ENCODE measurements around the gene ZFP90. TPM values are rescaled to one million over a fixed set of nuclear protein-coding genes. Genes with fewer than 3 reads are reported as not detected.

The ZFP90 gene
- total and polyA plus RNA-seq, 11 donors, result 4.9 to 18.1 (median 11.0) TPM

DNA sequence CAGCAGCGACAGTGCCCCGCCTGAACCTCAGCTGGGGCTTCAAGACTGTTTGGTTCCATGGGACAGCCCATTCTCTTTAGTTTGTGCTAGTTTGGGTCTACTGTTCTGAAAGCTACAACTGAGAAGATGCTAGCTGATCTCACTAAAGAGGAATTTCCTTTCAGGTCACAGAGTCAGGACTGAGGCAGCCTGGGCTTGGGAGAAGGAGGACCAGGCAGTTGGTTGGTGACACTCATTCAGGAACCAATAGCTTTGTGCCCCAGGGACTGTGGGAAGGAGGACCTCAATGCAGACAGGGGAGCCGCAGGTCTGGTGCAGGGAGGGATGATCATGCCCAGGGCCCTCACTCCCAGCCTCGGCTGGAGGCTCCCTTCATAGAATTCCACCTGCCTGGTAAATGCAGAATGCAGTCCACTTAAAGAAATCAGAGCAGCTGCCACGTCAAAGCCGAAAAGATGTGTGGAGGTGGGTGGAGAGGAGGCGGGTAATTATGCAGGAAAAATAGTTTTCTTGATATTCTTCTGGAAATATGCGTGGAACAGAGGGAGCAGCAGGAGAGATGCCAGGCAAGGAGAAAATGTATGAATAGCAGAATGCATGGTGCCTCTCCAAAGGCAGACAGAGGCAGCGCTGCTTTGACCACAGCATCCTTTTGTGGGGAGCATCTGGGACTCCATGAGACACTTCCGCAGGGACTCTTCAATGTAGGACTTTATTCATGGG is 32.6 kb upstream of the ZFP90 start:
- DNase-seq, result no peak
- Histone ChIP-seq H3K36me3 (no peaks in the 10 kb centered on the region), H3K27ac (no peak overlapping the region), H3K4me3 (no peak overlapping the region), H3K4me1 (peaks cover 0 to 11% (median 2%) of the 10 kb centered on the region in 12 donors), H3K9me3 (no peaks in the 10 kb centered on the region), H3K27me3 (peaks cover 0 to 9% (median 0%) of the 10 kb centered on the region in 9 donors)
- TF ChIP-seq POLR2A (IDR thresholded peaks at IDR 0.05), result no peak
- TF ChIP-seq CTCF (IDR thresholded peaks at IDR 0.05), result no peak
- WGBS, 4 donors, result 67 to 75% (median 71%) methylated on average over 10 of the region's 10 CpGs
- no peak for ATAC-seq
- intact Hi-C loops (cut with DNase I), result loop anchor here in 3 of 10 donors (2.0 to 10.0 kb wide), 3 partner anchors 102 to 110 kb away; no protein-coding TSS in a partner anchor

DNA sequence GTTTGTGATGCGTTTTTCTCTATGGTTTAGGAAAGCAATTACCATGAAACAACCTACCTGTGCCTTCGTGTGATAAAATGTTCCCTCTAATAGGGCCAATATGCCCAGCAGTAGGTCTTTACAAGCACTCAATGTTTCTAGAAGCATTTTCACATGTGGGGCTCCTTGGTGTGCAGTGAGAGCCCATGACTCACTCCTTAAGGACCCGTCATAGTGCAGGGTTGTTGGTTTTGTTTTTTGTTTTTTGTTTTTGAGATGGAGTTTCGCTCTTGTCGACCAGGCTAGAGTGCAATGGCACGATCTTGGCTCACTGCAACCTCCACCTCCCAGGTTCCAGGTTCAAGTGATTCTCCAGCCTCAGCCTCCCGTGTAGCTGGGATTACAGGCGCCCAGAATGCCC is 31.1 kb upstream of the ZFP90 start:
- H3K4me1 ChIP-seq, result peaks cover 0 to 14% (median 2%) of the 10 kb centered on the region in 12 donors
- 70 to 79% (median 75%) methylated on average over 8 of the region's 8 CpGs for WGBS, 4 donors
- intact Hi-C loops (cut with DNase I), result loop anchor here in 2 of 10 donors (5.0 to 10.0 kb wide), 2 partner anchors 103 to 111 kb away; no protein-coding TSS in a partner anchor
- TF ChIP-seq POLR2A (IDR thresholded peaks at IDR 0.05) (no peak), CTCF (IDR thresholded peaks at IDR 0.05) (no peak)
- no peaks in the 10 kb centered on the region for H3K9me3 ChIP-seq
- peaks cover 0 to 9% (median 0%) of the 10 kb centered on the region in 9 donors for H3K27me3 ChIP-seq
- ATAC-seq (no peak), DNase-seq (no peak)
- H3K27ac ChIP-seq, result no peak overlapping the region
- H3K4me3 ChIP-seq, result no peak overlapping the region
- H3K36me3 ChIP-seq, result no peaks in the 10 kb centered on the region

DNA sequence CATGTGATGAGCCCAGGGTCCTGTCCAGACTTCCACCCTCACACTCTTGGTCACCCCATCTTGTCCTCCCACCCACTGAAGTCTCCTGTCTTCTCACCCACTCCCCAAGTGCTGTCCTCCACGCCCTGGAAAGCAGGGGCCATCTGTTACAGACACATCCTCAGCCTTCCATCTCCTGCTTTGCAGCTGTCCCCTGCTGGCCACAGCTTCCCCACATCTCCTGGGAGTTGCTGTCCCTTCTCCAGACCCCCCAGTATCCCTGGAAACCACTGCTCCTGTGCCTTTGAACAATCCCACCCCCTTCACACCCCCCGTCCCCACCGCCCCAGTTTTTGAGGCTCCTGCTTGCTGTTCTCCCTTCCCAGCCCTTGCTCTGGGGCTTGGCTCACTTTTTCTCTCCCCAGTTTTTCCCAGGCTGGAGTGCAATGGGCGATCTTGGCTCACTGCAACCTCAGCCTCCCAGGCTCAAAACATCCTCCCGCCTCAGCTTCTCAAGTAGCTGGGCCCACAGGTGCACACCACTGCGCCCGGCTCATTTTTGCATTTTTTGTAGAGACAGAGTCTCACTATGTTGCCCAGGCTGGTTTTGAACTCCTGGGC is 30.4 kb upstream of the ZFP90 start:
- Histone ChIP-seq H3K9me3 (no peaks in the 10 kb centered on the region), H3K27ac (no peak overlapping the region), H3K36me3 (no peaks in the 10 kb centered on the region), H3K4me1 (peaks cover 0 to 14% (median 2%) of the 10 kb centered on the region in 12 donors), H3K4me3 (no peak overlapping the region), H3K27me3 (peaks cover 0 to 9% (median 0%) of the 10 kb centered on the region in 9 donors)
- intact Hi-C loops (cut with DNase I), result loop anchor here in 2 of 10 donors (5.0 to 10.0 kb wide), 2 partner anchors 104 to 111 kb away; no protein-coding TSS in a partner anchor
- TF ChIP-seq CTCF (IDR thresholded peaks at IDR 0.05) (no peak), POLR2A (IDR thresholded peaks at IDR 0.05) (no peak)
- ATAC-seq (no peak), DNase-seq (no peak)
- WGBS, 4 donors, result 67 to 77% (median 75%) methylated on average over 7 of the region's 7 CpGs

GRCh38 chr16:68509381-68509780 is 29.7 kb upstream of the ZFP90 start:
- Histone ChIP-seq H3K27ac (no peak overlapping the region), H3K27me3 (peaks cover 0 to 9% (median 0%) of the 10 kb centered on the region in 9 donors), H3K4me3 (no peak overlapping the region), H3K9me3 (no peaks in the 10 kb centered on the region), H3K4me1 (peaks cover 0 to 14% (median 2%) of the 10 kb centered on the region in 12 donors), H3K36me3 (no peaks in the 10 kb centered on the region)
- intact Hi-C loops (cut with DNase I), result loop anchor here in 2 of 10 donors (5.0 to 10.0 kb wide), 2 partner anchors 105 to 112 kb away; no protein-coding TSS in a partner anchor
- no peak for TF ChIP-seq POLR2A (IDR thresholded peaks at IDR 0.05)
- no peak for TF ChIP-seq CTCF (IDR thresholded peaks at IDR 0.05)
- WGBS, 4 donors, result 86 to 97% (median 90%) methylated on average over 2 to 6 of the region's 6 CpGs
- DNase-seq (no peak), ATAC-seq (no peak)

All from heart left ventricle (tissue), 16 donors.